IPS-20b (cell line): ENCODE data around the gene CEP68.

Experiments
- H3K27ac ChIP-seq: one replicate; pipeline ENCODE4 v1.5.1; 2013; ENCODE audit warnings: low read length
- H3K27me3 ChIP-seq: 2 replicates; pipeline ENCODE4 v1.6.1; 2013; ENCODE audit warnings: mild to moderate bottlenecking, low read length, inconsistent platforms; ENCODE audit not compliant: insufficient read depth
- H3K36me3 ChIP-seq: 2 replicates; pipeline ENCODE4 v1.6.1; 2013; ENCODE audit warnings: low read depth, mild to moderate bottlenecking, inconsistent platforms, low read length, moderate library complexity; ENCODE audit not compliant: insufficient read depth
- H3K4me1 ChIP-seq: 2 replicates; pipeline ENCODE4 v1.6.1; 2013; ENCODE audit warnings: mild to moderate bottlenecking, control low read depth, inconsistent platforms, low read length, moderate library complexity; ENCODE audit not compliant: insufficient read depth
- H3K4me3 ChIP-seq: 2 replicates; pipeline ENCODE4 v1.5.1; 2013; ENCODE audit warnings: mild to moderate bottlenecking, low read length, inconsistent platforms
- H3K9ac ChIP-seq: 2 replicates; pipeline ENCODE4 v1.6.1; 2013; ENCODE audit warnings: low read depth, mild to moderate bottlenecking, inconsistent platforms, low read length, moderate library complexity
- H3K9me3 ChIP-seq: 2 replicates; pipeline ENCODE4 v1.6.1; 2013; ENCODE audit warnings: mild to moderate bottlenecking, low read depth, low read length, inconsistent platforms; ENCODE audit not compliant: insufficient read depth

Gene CEP68

DNA sequence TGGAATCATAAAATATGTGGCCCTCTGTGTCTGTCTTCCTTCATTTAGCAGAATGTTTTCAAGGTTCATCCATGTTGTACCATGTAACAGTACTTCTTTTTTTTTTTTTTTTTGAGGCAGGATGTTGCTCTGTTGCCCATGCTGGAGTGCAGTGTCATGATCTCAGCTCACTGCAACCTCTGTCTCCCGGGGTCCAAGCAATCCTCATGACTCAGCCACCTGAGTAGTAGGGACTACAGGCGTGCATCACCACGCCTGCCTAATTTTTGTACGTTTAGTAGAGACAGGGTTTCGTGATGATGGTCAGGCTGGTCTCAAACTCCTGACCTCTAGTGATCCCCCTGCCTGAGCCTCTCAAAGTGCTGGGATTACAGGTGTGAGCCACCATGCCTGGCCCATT, 42.5 kb downstream of the CEP68 start:
- no peak overlapping the region for H3K27ac ChIP-seq
- no peak overlapping the region for H3K9ac ChIP-seq
- no peaks in the 10 kb centered on the region for H3K27me3 ChIP-seq
- no peaks in the 10 kb centered on the region for H3K9me3 ChIP-seq
- no peak overlapping the region for H3K4me3 ChIP-seq
- peaks cover 64% of the 10 kb centered on the region for H3K36me3 ChIP-seq
- H3K4me1 ChIP-seq, result no peaks in the 10 kb centered on the region

DNA sequence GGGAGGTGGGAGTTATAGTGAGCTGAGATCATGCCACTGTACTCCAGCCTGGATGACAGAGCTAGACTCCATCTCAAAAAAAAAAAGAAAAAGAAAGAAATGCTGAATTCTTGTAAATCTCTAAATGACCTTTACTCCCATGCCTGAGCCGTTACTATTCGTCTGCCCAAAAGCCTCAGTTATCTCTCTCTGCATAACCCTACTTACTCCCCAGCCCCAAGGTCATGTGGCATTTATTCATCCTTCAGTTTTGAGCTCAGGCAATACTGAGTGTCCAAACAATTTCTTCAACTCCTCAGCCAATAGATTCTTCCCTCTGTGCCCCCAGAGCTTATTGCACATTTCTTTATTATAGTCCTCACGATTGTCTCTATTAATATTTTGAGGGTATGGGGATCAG, 44.9 kb downstream of the CEP68 start:
- Histone ChIP-seq H3K4me3 (no peak overlapping the region), H3K36me3 (peaks cover 63% of the 10 kb centered on the region), H3K4me1 (no peaks in the 10 kb centered on the region), H3K27me3 (no peaks in the 10 kb centered on the region), H3K9me3 (no peaks in the 10 kb centered on the region), H3K27ac (no peak overlapping the region), H3K9ac (no peak overlapping the region)

DNA sequence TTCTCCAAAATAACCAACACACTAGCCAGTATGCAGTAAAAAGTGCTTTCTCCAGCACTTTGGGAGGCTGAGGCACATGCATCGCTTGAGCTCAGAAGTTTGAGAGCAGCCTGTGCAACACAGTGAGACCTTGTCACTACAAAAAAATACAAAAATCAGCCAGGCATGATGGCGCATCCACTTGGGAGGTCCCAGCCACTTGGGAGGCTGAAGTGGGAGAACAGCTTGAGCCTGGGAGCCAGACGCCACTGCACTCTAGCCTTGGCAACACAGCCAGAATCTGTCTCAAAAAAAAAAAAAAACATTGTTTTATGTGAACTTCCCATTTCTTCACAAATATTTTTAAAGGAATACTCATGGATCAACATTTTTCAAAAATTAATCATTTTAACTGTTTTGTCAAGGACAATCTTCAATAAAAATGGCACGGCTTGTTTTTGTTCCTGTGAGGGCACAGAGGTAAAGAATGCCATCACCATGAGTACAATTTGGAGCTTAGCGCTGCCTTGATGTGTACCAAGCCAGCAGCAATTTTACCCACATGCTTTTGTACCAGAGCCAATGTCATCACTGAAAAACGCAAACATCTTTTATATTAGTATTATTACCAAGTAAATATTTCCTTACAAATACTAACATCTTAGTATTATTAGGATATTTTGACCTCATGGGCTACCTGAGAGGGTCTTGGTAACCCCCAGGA, 46.9 kb downstream of the CEP68 start:
- Histone ChIP-seq H3K27ac (no peak overlapping the region), H3K9me3 (no peaks in the 10 kb centered on the region), H3K4me1 (no peaks in the 10 kb centered on the region), H3K9ac (no peak overlapping the region), H3K27me3 (no peaks in the 10 kb centered on the region), H3K36me3 (peaks cover 46% of the 10 kb centered on the region), H3K4me3 (no peak overlapping the region)

DNA sequence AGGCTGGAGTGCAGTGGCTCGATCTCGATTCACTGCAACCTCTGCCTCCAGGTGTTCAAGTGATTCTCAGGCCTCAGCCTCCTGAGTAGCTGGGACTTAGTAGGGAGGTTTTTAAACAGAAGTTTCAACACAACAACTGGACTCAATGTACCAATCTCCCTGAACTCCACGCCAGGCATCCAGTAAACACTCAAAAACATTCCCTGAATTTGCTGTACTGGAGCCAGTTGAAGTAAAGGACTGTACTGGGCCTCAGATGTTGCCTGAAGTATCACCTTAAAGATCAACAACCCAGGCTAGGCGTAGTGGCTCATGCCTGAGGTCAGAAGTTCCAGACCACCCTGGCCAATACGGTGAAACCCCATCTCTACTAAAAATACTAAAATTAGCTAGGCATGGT, 51.3 kb downstream of the CEP68 start:
- H3K4me1 ChIP-seq, result no peaks in the 10 kb centered on the region
- no peak overlapping the region for H3K9ac ChIP-seq
- no peak overlapping the region for H3K4me3 ChIP-seq
- H3K27ac ChIP-seq, result no peak overlapping the region
- peaks cover 20% of the 10 kb centered on the region for H3K36me3 ChIP-seq
- H3K27me3 ChIP-seq, result no peaks in the 10 kb centered on the region
- H3K9me3 ChIP-seq, result no peaks in the 10 kb centered on the region

DNA sequence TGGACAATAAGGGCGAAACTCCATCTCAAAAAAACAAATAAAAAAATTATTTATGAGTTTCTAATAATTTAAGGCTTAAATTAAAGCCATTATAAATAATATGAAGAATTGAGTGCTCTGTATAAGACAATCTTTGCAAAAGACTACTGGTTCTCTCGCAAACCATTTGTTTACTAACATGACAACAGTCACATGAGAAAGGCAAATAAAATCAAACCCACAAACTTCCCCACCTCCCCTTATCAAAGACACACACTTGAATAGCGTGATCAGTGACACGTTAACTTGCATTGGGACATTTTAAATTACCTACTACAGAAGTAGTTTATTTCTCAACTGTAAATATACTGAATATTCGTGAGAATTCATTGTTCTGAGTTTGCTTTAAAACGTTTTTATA, 52.6 kb downstream of the CEP68 start:
- no peak overlapping the region for H3K9ac ChIP-seq
- H3K27me3 ChIP-seq, result no peaks in the 10 kb centered on the region
- peaks cover 14% of the 10 kb centered on the region; the same call in 1 of the 2 replicates for H3K36me3 ChIP-seq
- H3K4me3 ChIP-seq, result no peak overlapping the region
- H3K4me1 ChIP-seq, result no peaks in the 10 kb centered on the region
- no peaks in the 10 kb centered on the region for H3K9me3 ChIP-seq
- no peak overlapping the region for H3K27ac ChIP-seq

DNA sequence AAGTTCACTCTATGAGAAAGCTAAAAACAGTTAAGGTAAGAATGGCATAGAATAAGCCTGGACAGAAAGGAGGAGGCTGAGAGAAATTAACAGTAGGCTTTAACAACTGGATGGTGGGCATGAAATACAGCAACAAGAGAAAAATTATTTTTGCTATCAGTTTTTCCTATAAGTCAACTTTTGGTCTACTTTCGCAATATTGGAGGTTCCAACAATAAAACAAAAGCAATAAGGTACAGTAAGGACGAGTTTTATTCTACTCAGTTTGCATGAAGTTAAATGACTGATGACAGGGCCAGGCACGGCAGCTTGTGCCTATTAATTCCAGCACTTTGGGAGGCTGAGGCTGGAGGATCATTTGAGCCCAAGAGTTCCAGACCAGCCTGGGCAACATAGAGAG, 56.4 kb downstream of the CEP68 start:
- Histone ChIP-seq H3K27me3 (no peaks in the 10 kb centered on the region), H3K36me3 (no peaks in the 10 kb centered on the region), H3K4me3 (no peak overlapping the region), H3K4me1 (no peaks in the 10 kb centered on the region), H3K27ac (no peak overlapping the region), H3K9ac (no peak overlapping the region), H3K9me3 (no peaks in the 10 kb centered on the region)

DNA sequence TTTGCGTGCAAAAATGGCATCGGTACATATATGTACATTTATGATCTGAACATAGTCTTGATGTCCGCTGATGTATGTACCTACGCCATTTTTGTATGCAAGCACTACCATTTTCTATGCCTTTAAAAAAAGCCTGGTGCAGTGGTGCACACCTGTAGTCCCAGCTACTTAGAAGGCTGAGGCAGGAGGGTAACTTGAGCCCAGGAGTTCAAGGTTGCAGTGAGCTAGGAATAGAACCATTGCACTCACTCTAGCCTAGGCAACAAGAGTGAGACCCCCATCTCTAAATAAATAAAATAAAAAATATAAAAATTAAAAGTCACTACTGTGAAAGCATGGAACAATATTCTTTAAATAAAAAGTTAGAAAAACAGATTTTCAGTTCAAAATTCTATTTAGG, 57.0 kb downstream of the CEP68 start:
- no peak overlapping the region for H3K9ac ChIP-seq

DNA sequence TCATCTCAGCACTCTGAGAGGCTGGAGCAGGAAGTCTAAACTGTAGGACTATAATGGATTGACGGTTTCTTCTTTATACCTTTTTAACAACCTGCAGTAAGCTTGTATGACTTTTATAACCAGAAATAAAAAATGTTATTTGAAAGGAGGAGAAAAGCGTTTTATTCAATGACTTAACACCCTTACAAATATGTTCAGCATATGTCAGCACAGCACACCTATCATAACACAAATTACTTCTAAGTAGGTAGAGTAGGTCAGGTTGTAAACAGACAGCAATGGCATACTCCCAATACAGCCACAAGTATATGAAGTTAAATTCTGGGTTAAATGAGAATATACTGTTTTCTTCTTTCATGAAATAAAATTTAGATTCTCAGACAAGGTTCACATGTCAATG, 57.6 kb downstream of the CEP68 start:
- Histone ChIP-seq H3K9ac (no peak overlapping the region), H3K36me3 (no peaks in the 10 kb centered on the region), H3K27me3 (no peaks in the 10 kb centered on the region), H3K4me3 (no peak overlapping the region), H3K9me3 (no peaks in the 10 kb centered on the region), H3K4me1 (no peaks in the 10 kb centered on the region), H3K27ac (no peak overlapping the region)

More for the DNA sequence above, 57.0 kb downstream of the CEP68 start:
- Histone ChIP-seq H3K27ac (no peak overlapping the region), H3K4me3 (no peak overlapping the region), H3K9me3 (no peaks in the 10 kb centered on the region), H3K4me1 (no peaks in the 10 kb centered on the region), H3K27me3 (no peaks in the 10 kb centered on the region), H3K36me3 (no peaks in the 10 kb centered on the region)

DNA sequence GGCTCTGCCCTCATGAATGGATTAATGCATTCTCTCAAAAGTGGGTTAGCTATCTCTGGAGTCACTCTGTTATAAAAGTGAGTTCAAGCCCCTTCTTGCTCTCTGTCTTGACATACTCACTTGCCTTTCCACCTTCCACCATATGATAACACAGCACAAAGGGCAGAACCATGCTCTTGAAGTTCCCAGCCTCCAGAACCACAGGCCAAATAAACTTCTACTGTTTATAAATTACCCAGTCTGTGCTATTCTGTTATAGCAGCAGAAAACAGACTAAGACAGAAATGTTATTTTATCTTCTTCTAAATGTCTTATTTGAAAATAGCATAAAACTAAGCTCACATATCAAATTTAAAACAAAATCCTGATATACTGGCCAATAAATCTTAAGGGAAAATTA, 58.7 kb downstream of the CEP68 start:
- no peaks in the 10 kb centered on the region for H3K36me3 ChIP-seq
- no peak overlapping the region for H3K4me3 ChIP-seq
- H3K27me3 ChIP-seq, result no peaks in the 10 kb centered on the region
- H3K4me1 ChIP-seq, result no peaks in the 10 kb centered on the region
- H3K27ac ChIP-seq, result no peak overlapping the region
- H3K9me3 ChIP-seq, result no peaks in the 10 kb centered on the region
- no peak overlapping the region for H3K9ac ChIP-seq

DNA sequence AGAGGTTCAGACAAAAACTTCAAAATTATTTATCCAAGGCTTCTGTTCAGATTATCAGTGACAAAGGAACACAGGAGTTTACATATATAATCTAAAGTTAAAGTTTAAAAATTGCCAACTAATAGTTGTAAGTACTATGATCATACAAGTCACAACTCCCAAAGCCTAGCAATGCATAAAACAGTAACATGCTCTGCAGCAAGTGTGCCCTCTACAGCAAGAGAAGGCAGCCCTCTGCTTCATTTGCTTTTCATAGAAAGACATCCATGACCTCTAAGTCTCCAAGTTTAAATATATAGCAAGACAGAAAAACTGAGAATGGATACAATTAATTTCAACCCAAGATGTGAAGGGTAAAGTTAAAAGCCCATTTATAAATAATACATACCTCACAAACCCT, 60.4 kb downstream of the CEP68 start:
- no peaks in the 10 kb centered on the region for H3K36me3 ChIP-seq
- no peaks in the 10 kb centered on the region for H3K9me3 ChIP-seq
- H3K4me1 ChIP-seq, result no peaks in the 10 kb centered on the region
- H3K9ac ChIP-seq, result no peak overlapping the region
- H3K4me3 ChIP-seq, result no peak overlapping the region
- no peak overlapping the region for H3K27ac ChIP-seq
- no peaks in the 10 kb centered on the region for H3K27me3 ChIP-seq

DNA sequence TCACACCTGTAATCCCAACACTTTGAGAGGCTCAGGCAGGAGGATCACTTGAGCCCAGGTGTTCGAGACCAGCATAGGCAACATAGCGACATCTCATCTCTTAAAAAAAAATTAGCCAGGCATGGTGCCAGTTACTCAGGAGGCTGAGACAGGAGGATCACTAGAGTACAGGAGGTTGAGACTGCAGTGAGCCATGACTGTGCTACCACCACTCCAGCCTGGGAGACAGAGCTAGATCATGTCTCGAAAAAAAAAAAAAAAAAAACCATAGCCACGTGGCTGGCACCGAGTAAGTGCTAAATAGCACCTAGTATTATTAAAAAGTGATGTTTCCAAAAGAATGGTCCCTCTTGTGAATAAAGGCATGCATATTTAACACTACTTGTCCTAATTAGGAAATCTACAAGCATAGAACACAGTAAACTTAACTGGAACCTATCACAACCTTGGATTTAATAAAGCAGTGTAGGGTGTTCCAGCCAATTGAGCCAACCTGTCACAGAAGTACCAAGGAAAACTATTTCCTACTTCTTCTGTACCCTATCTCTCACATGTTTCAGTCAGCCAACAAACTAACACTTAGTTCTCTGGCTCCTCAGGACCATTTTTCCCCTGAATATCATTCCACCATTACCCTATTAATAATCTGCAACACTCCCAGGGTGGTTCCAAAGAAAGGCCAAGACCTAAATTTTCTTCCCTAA, 64.9 kb downstream of the CEP68 start:
- Histone ChIP-seq H3K4me1 (no peaks in the 10 kb centered on the region), H3K27me3 (no peaks in the 10 kb centered on the region), H3K4me3 (no peak overlapping the region), H3K9me3 (no peaks in the 10 kb centered on the region), H3K36me3 (no peaks in the 10 kb centered on the region), H3K27ac (no peak overlapping the region), H3K9ac (no peak overlapping the region)

DNA sequence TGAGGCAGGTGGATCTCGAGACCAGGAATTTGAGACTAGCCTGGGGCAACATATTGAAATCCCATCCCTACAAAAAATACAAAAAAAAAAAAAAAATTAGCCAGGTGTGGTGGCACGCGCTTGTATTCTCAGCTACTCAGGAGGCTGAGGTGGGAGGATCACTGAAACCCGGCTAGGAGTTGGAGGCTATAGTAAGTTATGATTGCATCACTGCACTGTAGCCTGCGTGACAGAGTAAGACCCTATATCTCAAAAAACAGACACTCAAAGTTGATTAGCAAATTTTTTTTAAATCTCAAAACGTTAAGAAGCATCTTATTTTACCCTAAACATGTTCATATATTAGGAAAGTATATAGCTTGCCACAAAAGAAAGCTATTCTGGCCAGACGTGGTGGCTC, 66.1 kb downstream of the CEP68 start:
- H3K27me3 ChIP-seq, result no peaks in the 10 kb centered on the region
- H3K9ac ChIP-seq, result no peak overlapping the region
- no peaks in the 10 kb centered on the region for H3K9me3 ChIP-seq
- no peaks in the 10 kb centered on the region for H3K36me3 ChIP-seq
- no peak overlapping the region for H3K27ac ChIP-seq
- no peak overlapping the region for H3K4me3 ChIP-seq
- H3K4me1 ChIP-seq, result peaks cover 8% of the 10 kb centered on the region; the same call in 1 of the 2 replicates
